Placental pericyte (primary cell): ENCODE data around the gene TSGA10. TPM values are rescaled to one million over a fixed set of nuclear protein-coding genes. Genes with fewer than 3 reads are reported as not detected.

Experiments used
- small RNA-seq: library from RNA; depleted of rRNA; stranded (forward); fragments of <200 nt; gene quantifications from one replicate; pipeline ENCODE3, GENCODE V24; 2012; ENCODE audit warnings: low replicate concordance
- total RNA-seq: library from RNA; depleted of rRNA; stranded (reverse); fragments of >200 nt; gene quantifications from 2 replicates; pipeline ENCODE4 v1.2.3, GENCODE V29; 2012

TSGA10 gene, protein sequence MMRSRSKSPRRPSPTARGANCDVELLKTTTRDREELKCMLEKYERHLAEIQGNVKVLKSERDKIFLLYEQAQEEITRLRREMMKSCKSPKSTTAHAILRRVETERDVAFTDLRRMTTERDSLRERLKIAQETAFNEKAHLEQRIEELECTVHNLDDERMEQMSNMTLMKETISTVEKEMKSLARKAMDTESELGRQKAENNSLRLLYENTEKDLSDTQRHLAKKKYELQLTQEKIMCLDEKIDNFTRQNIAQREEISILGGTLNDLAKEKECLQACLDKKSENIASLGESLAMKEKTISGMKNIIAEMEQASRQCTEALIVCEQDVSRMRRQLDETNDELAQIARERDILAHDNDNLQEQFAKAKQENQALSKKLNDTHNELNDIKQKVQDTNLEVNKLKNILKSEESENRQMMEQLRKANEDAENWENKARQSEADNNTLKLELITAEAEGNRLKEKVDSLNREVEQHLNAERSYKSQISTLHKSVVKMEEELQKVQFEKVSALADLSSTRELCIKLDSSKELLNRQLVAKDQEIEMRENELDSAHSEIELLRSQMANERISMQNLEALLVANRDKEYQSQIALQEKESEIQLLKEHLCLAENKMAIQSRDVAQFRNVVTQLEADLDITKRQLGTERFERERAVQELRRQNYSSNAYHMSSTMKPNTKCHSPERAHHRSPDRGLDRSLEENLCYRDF
- 0.44 and 0.72 TPM in 2 replicates for total RNA-seq

DNA sequence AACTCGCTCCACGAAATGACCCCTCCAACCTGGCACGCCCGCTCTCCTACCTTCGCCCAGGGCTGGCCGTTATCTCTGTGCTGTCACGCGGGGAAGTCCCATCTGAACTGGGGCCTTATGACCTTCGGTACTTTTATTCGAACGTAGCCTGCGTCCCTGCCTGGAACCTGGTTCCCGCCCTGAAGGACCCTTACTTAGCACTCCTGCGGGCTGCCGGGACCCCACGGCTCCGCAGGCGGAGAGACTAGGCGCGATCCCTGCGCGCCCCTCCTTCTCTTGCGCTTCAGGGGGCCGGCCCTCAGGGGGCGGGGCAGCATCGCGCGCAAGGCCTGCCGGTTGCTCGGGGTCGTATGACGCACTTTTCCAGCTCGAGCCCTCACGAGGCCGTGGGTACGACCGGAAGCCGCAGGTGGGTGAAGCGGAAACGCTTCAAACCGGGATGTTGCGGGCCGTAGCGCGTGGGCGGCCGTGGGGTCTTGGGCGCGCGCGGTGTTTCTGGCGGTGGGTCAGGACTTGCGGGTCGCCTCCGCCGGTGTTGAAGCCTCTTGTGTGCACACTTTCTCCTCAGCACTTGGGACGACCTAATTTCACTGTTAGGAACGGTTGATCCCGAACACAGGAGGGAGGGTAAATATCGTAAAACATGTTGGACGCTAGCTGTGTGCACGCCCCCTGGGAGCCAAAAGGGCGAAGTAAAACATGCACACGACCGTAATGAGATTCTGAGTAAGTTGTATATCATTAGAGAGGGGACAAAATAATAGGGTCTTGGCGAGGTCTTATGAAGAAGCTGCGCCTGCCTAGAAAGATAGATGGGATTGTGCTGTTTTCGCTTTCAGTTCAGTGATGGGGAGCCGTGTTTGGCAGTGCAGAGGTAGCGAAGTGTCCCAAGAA is at the start of gene TSGA10, which contains the start of gene LIPT1:
Gene TSGA10, minus strand, starts transcription at position 300 of the 894 bp plus-strand sequence. CDS start 45,503 bp downstream, outside the sequence.
Gene LIPT1, plus strand, starts transcription at position 325 of the 894 bp plus-strand sequence. CDS start 6,991 bp downstream, outside the sequence.

DNA sequence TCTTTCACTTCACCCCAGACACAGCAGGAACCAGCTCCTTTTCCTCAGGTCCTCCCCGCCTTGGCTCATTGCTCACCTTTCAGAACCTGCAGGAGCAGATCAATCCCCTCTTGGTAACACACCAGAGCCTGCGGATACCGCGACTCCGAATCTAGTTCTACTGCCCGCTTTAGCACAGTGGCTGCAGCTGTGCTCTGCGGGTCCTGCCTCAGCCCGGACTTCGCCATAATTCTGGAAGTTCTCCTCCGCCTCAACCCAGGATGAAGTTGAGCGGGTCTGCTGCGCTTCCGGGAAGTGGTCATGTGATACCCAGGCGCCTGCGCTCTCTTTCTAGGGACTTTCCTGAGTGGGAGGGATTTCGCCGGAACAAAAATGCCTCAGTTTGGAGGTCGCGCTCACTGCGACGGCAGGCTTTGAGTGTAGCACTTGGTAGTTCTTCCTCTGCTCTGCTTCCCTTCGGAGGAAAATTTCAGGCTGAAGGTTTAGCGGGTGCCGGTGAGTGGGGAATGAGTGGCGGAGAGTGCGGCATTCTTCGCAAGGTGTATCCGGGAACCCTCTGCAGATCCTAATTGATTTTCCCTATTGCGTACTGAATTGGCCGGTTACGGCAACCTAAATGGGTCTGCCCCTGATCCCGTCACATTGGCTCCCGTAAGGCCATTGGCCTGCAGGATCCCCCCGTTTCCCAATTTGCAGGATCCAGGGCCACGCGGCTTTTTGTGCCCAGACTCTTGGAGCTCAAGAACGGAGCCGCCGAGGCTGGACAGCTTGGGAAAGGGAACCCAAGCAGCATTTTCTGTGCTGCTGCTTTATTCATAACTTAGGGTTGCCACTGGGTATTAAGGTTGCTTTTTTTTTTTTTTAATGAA is 26.2 kb upstream of the TSGA10 start, which contains the start of the genes MITD1 and MRPL30:
Gene MITD1, minus strand, starts transcription at position 304 of the 869 bp plus-strand sequence. Its CDS starts 77 bp downstream, at position 227.
Gene MRPL30, plus strand, starts transcription at position 430 of the 869 bp plus-strand sequence. CDS start 5,020 bp downstream, outside the sequence.

DNA sequence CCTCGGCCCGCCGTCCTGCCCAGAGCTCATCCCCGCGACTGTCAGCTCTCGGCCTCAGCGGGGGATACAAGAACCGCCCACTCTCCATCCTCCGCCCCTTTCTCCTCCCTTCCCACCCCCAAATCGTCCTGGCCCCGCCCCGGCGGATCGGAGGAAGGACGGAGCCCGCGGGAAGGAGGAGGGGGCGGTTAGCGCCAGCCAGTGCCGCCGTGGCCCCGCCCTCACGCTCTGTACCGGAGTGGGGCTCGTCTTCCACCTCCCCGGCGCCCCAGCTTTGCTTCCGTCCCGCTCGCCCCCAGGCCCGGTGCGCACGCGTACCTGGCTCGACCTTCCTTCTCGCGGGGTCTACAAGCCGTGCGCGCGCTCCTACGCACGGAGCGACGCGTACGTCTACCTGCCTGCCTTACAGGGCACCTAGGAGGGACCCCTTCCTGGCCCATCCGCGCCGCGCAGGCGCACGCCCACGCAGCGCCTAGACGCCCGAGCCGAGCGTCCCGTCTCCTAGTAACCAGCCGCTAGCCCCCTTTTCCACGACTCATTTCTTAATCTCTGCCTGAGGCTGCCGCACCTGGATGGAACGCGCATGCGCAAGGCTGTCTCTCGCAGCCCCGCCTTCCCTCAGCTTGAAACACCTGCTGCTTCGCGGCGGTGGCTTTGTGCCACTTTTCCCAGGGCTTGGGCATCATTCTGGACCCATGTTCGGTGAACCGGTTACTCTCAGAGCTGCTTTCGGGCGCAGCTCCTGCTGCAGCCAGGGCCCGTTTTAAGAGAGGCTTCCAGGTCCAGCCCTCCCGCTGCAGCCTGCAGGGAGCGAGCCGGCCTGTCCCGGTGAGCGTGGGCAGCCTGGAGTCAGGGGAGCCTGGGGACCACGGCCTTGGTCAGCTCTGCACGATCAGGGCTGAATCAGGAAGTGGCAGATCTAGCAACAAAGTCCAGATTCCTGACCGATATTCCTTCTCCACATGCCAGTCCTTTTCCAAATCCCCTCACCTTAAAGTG is 13.3 kb downstream of the TSGA10 start, which contains the start of gene C2orf15:
Gene C2orf15, plus strand, starts transcription at position 598 of the 999 bp plus-strand sequence. CDS start 8,852 bp downstream, outside the sequence.

Small RNA genes within 50 kb of the gene (small RNA-seq; reads per million reads assigned to genes)
- gene AC092587.1, result not detected

Other genes with a start within 250 kb of the TSGA10 start
- gene CRACDL, start 218.7 kb downstream of the TSGA10 start, total RNA-seq, result not detected in 2 replicates
- not detected in 2 replicates for gene C2orf15, start 13.2 kb downstream of the TSGA10 start, total RNA-seq
- gene LIPT1, start within 50 bp of the TSGA10 start, total RNA-seq, result 2.0 and 4.4 TPM in 2 replicates
- gene MITD1, start 26.1 kb upstream of the TSGA10 start, total RNA-seq, result 16.2 and 19.0 TPM in 2 replicates
- gene MRPL30, start 26.2 kb upstream of the TSGA10 start, total RNA-seq, result 25.6 and 31.8 TPM in 2 replicates
- not detected in 2 replicates for gene LYG2, start 100.7 kb upstream of the TSGA10 start, total RNA-seq
- 0.44 TPM in 1 of 2 replicates, not detected in the other for gene LYG1, start 146.3 kb upstream of the TSGA10 start, total RNA-seq
- 61.5 and 85.5 TPM in 2 replicates for gene TXNDC9, start 181.4 kb upstream of the TSGA10 start, total RNA-seq
- gene EIF5B, start 182.4 kb upstream of the TSGA10 start, total RNA-seq, result 16.4 and 24.2 TPM in 2 replicates